ENCODE results near the gene DGKZ. TPM values are rescaled to one million over a fixed set of nuclear protein-coding genes. Genes with fewer than 3 reads are reported as not detected.

Gene DGKZ
- total and polyA plus RNA-seq, 8 donors = 34.6 to 65.1 (median 40.0) TPM

DNA sequence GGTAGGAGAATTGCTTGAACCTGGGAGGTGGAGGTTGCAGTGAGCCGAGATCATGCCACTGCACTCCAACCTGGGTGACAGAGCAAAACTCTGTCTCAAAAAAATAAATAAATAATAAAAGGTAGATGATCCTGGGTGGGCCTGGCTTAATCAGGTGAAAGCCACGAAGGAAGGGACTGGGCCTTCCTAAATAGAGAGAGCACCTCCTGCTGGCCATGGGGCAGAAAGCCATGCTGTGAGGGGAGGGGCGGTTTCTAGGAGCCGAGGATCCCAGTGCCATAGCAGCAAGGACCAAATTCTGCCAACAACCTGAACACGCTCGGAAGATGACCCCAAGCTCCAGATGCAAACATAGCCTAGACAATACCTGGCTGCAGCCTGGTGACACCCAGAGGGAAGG is 24.5 kb upstream of the DGKZ start:
- Histone ChIP-seq H3K27me3 (no peaks in the 10 kb centered on the region), H3K4me1 (peaks cover 4 to 56% of the 10 kb centered on the region in 2 donors), H3K9me3 (no peaks in the 10 kb centered on the region), H3K27ac (no peak overlapping the region), H3K4me3 (no peak overlapping the region), H3K36me3 (peaks cover 0 to 18% of the 10 kb centered on the region in 2 donors)
- DNase-seq (no peak), ATAC-seq (peak; percentile 17)
- intact Hi-C loops (cut with DNase I) = no loop called here
- TF ChIP-seq, protein P1, sequence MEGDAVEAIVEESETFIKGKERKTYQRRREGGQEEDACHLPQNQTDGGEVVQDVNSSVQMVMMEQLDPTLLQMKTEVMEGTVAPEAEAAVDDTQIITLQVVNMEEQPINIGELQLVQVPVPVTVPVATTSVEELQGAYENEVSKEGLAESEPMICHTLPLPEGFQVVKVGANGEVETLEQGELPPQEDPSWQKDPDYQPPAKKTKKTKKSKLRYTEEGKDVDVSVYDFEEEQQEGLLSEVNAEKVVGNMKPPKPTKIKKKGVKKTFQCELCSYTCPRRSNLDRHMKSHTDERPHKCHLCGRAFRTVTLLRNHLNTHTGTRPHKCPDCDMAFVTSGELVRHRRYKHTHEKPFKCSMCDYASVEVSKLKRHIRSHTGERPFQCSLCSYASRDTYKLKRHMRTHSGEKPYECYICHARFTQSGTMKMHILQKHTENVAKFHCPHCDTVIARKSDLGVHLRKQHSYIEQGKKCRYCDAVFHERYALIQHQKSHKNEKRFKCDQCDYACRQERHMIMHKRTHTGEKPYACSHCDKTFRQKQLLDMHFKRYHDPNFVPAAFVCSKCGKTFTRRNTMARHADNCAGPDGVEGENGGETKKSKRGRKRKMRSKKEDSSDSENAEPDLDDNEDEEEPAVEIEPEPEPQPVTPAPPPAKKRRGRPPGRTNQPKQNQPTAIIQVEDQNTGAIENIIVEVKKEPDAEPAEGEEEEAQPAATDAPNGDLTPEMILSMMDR (IDR thresholded peaks at IDR 0.05) = no peak

- Histone ChIP-seq H3K36me3 (peaks cover 0 to 3% of the 10 kb centered on the region in 2 donors), H3K4me3 (no peak overlapping the region), H3K27me3 (peaks cover under 1 to 29% of the 10 kb centered on the region in 2 donors), H3K4me1 (peaks cover 0 to 25% of the 10 kb centered on the region in 2 donors), H3K27ac (no peak overlapping the region), H3K9me3 (no peaks in the 10 kb centered on the region)
- intact Hi-C loops (cut with DNase I) = no loop called here
- ATAC-seq (no peak), DNase-seq (no peak)
- TF ChIP-seq, protein P1 (IDR thresholded peaks at IDR 0.05) = no peak
Observed at GRCh38 chr11:46326813-46327416, 20.3 kb upstream of the DGKZ start.

- ATAC-seq = no peak
- TF ChIP-seq, protein P1 (IDR thresholded peaks at IDR 0.05) = no peak
- H3K27ac ChIP-seq = no peak overlapping the region
- H3K36me3 ChIP-seq = no peaks in the 10 kb centered on the region
- no peak overlapping the region for H3K4me3 ChIP-seq
- intact Hi-C loops (cut with DNase I) = no loop called here
- peaks cover 10 to 38% of the 10 kb centered on the region in 2 donors for H3K27me3 ChIP-seq
- no peak for DNase-seq
- H3K4me1 ChIP-seq = peaks cover 5 to 28% of the 10 kb centered on the region in 2 donors
- H3K9me3 ChIP-seq = no peaks in the 10 kb centered on the region
Observed at GRCh38 chr11:46327829-46328228, 19.4 kb upstream of the DGKZ start.

GRCh38 chr11:46330154-46330553 is 17.1 kb upstream of the DGKZ start:
- ATAC-seq = no peak
- H3K27ac ChIP-seq = no peak overlapping the region
- H3K27me3 ChIP-seq = peaks cover 25 to 62% of the 10 kb centered on the region in 2 donors

DNA sequence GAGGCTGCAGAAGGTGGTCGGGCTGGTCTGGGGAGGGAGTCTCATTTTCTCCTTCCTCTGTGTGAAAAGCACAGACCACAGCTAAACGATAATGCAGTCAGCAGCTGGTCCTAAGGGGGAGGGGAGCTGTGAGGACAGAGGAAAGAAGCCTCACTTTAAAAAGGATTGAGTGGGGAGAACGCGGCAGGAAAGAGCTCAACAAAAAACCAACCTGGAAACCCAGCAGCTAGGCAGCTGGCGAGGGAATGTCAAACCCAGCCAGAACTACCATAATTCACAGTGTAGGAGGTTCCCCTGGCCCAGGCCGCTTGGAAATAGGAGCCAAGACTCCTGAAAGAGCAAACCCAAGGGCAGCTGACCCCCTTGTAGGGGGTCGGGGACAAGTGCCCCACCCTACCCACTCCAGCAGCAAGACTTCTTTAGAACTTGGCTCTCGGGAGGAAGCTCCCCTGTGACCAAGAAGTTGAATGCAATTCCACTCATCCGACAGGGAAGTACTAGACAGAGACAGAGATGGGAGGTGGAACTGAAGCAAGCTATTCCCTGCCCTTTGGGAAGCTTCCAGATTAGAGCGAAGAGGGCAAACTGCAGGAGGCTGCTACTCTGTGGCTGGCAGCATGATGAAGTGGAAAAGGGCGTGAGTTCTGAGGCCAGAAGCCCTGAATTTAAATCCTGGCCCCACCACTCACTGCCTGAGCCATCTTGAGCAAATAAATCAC is 16.5 kb upstream of the DGKZ start:
- DNase-seq = peak in 1 of 4 donors; percentile 41
- peaks cover 25 to 62% of the 10 kb centered on the region in 2 donors for H3K27me3 ChIP-seq
- no peaks in the 10 kb centered on the region for H3K36me3 ChIP-seq
- H3K4me3 ChIP-seq = no peak overlapping the region
- peaks cover 8 to 39% of the 10 kb centered on the region in 2 donors for H3K4me1 ChIP-seq
- H3K27ac ChIP-seq = no peak overlapping the region
- TF ChIP-seq, protein P1 (IDR thresholded peaks at IDR 0.05) = no peak
- H3K9me3 ChIP-seq = no peaks in the 10 kb centered on the region
- intact Hi-C loops (cut with DNase I) = no loop called here
- peak; percentile 33 for ATAC-seq

More at GRCh38 chr11:46330154-46330553, 17.1 kb upstream of the DGKZ start:
- no peaks in the 10 kb centered on the region for H3K9me3 ChIP-seq
- H3K4me3 ChIP-seq = no peak overlapping the region
- H3K36me3 ChIP-seq = no peaks in the 10 kb centered on the region
- intact Hi-C loops (cut with DNase I) = no loop called here
- TF ChIP-seq, protein P1 (IDR thresholded peaks at IDR 0.05) = no peak
- DNase-seq = no peak
- peaks cover 8 to 38% of the 10 kb centered on the region in 2 donors for H3K4me1 ChIP-seq

Data from left lung (tissue), 10 donors.